ENCODE data around the gene WFDC1. TPM values are rescaled to one million over a fixed set of nuclear protein-coding genes. Genes with fewer than 3 reads are reported as not detected.

The WFDC1 gene
- polyA plus RNA-seq, 1 donor, result 1.8 TPM

GRCh38 chr16:84378099-84378498, 83.4 kb downstream of the WFDC1 start:
- no peak for DNase-seq (ENCODE audit: low read depth)

- DNase-seq (ENCODE audit: low read depth), result no peak
Measured at GRCh38 chr16:84378567-84378966, 83.9 kb downstream of the WFDC1 start.

GRCh38 chr16:84379008-84379708, 84.5 kb downstream of the WFDC1 start:
- DNase-seq (ENCODE audit: low read depth), result no peak

Other genes starting within 250 kb of the WFDC1 start
- gene MBTPS1, start 177.9 kb upstream of the WFDC1 start, polyA plus RNA-seq (ENCODE audit: insufficient read length), result 61.1 TPM
- 17.3 TPM for gene HSDL1, start 149.7 kb upstream of the WFDC1 start, polyA plus RNA-seq (ENCODE audit: insufficient read length)
- 0.33 TPM for gene DNAAF1, start 149.6 kb upstream of the WFDC1 start, polyA plus RNA-seq (ENCODE audit: insufficient read length)
- 26.1 TPM for gene TAF1C, start 107.8 kb upstream of the WFDC1 start, polyA plus RNA-seq (ENCODE audit: insufficient read length)
- gene ADAD2, start 103.7 kb upstream of the WFDC1 start, polyA plus RNA-seq (ENCODE audit: insufficient read length), result 0.94 TPM
- 0.03 TPM for gene KCNG4, start 54.9 kb upstream of the WFDC1 start, polyA plus RNA-seq (ENCODE audit: insufficient read length)
- gene ATP2C2, start 73.7 kb downstream of the WFDC1 start, polyA plus RNA-seq (ENCODE audit: insufficient read length), result 0.38 TPM
- gene MEAK7, start 209.8 kb downstream of the WFDC1 start, polyA plus RNA-seq (ENCODE audit: insufficient read length), result 8.3 TPM

All from forelimb muscle (tissue), 1 donor.